Left forelimb (tissue), 1 donor: ENCODE measurements around the gene SCART1.
"Not testable (repeated sequence)": the region's sequence is repeated elsewhere in the genome, so short reads cannot be mapped to it uniquely, and the experiment has no call there.

Source experiments
- DNase-seq: peaks from one replicate; pipeline ENCODE4 v3.0.0-alpha.2; 2018; ENCODE audit warnings: low spot score

Gene SCART1

GRCh38 chr10:133432789-133433188, 21.0 kb upstream of the SCART1 start:
- DNase-seq = not testable (repeated sequence)

GRCh38 chr10:133438711-133439273, 15.0 kb upstream of the SCART1 start:
- no peak for DNase-seq

- DNase-seq = no peak
Observed at GRCh38 chr10:133439517-133440461, 14.0 kb upstream of the SCART1 start.

- DNase-seq = no peak
Observed at GRCh38 chr10:133440633-133441285, 13.0 kb upstream of the SCART1 start.

GRCh38 chr10:133441356-133441755, 12.4 kb upstream of the SCART1 start:
- DNase-seq = not testable (repeated sequence)

GRCh38 chr10:133441780-133442179, 12.0 kb upstream of the SCART1 start:
- DNase-seq = peak; percentile 57

- DNase-seq = no peak
Observed at GRCh38 chr10:133442191-133442966, 11.4 kb upstream of the SCART1 start.

GRCh38 chr10:133442967-133443924, 10.5 kb upstream of the SCART1 start:
- no peak for DNase-seq

- peak; percentile 58 for DNase-seq
Observed at GRCh38 chr10:133444342-133445267, 9.1 kb upstream of the SCART1 start.

GRCh38 chr10:133445268-133445732, 8.4 kb upstream of the SCART1 start:
- DNase-seq = no peak

GRCh38 chr10:133445751-133446708, 7.7 kb upstream of the SCART1 start:
- DNase-seq = no peak

GRCh38 chr10:133446979-133447378, 6.8 kb upstream of the SCART1 start:
- DNase-seq = no peak

- no peak for DNase-seq
Observed at GRCh38 chr10:133448120-133448519, 5.6 kb upstream of the SCART1 start.

- no peak for DNase-seq
Observed at GRCh38 chr10:133451346-133451745, 2.4 kb upstream of the SCART1 start.

GRCh38 chr10:133452453-133452852, 1.3 kb upstream of the SCART1 start:
- DNase-seq = no peak

- DNase-seq = no peak
Observed at GRCh38 chr10:133454204-133454893, 604 bp downstream of the SCART1 start.

- DNase-seq = no peak
Observed at GRCh38 chr10:133455196-133455595, 1.5 kb downstream of the SCART1 start.

- DNase-seq = no peak
Observed at GRCh38 chr10:133455611-133456031, 1.9 kb downstream of the SCART1 start.
